ENCODE data around the gene MYH14.

MYH14 gene

GRCh38 chr19:50203281-50204080 is at the start of gene MYH14:
Gene MYH14, plus strand, starts transcription at chr19:50203622. Its CDS starts 6,744 bp downstream, at chr19:50210366.
- DNase-seq, result no peak

GRCh38 chr19:50154529-50154928 is 48.9 kb upstream of the MYH14 start:
- DNase-seq, result no peak

GRCh38 chr19:50155520-50156109 is 47.8 kb upstream of the MYH14 start:
- DNase-seq, result no peak

- no peak for DNase-seq
Measured at GRCh38 chr19:50158577-50158976, 44.8 kb upstream of the MYH14 start.

GRCh38 chr19:50159078-50159477 is 44.3 kb upstream of the MYH14 start:
- DNase-seq, result no peak

GRCh38 chr19:50162988-50163387 is 40.4 kb upstream of the MYH14 start, which contains the start of gene IZUMO2:
Gene IZUMO2, minus strand, starts transcription at chr19:50163281. Its CDS starts 87 bp downstream, at chr19:50163194.
- no peak for DNase-seq

GRCh38 chr19:50167314-50167721 is 36.1 kb upstream of the MYH14 start:
- no peak for DNase-seq

GRCh38 chr19:50171752-50172151 is 31.7 kb upstream of the MYH14 start:
- DNase-seq, result no peak

- DNase-seq, result no peak
Measured at GRCh38 chr19:50172726-50173125, 30.7 kb upstream of the MYH14 start.

GRCh38 chr19:50173127-50173526 is 30.3 kb upstream of the MYH14 start:
- no peak for DNase-seq

GRCh38 chr19:50174100-50174793 is 29.2 kb upstream of the MYH14 start:
- DNase-seq, result no peak

- DNase-seq, result no peak
Measured at GRCh38 chr19:50175924-50176323, 27.5 kb upstream of the MYH14 start.

- no peak for DNase-seq
Measured at GRCh38 chr19:50176775-50177174, 26.6 kb upstream of the MYH14 start.

GRCh38 chr19:50178320-50178719 is 25.1 kb upstream of the MYH14 start:
- DNase-seq, result no peak

- DNase-seq, result no peak
Measured at GRCh38 chr19:50178859-50179537, 24.4 kb upstream of the MYH14 start.

GRCh38 chr19:50181121-50181520 is 22.3 kb upstream of the MYH14 start:
- DNase-seq, result no peak

GRCh38 chr19:50184196-50184595 is 19.2 kb upstream of the MYH14 start:
- DNase-seq, result no peak

- DNase-seq, result no peak
Measured at GRCh38 chr19:50187937-50188336, 15.5 kb upstream of the MYH14 start.

GRCh38 chr19:50189331-50189730 is 14.1 kb upstream of the MYH14 start:
- no peak for DNase-seq

- DNase-seq, result no peak
Measured at GRCh38 chr19:50190439-50190891, 13.0 kb upstream of the MYH14 start.

- DNase-seq, result no peak
Measured at GRCh38 chr19:50191216-50191615, 12.2 kb upstream of the MYH14 start.

GRCh38 chr19:50192463-50193211 is 10.8 kb upstream of the MYH14 start:
- DNase-seq, result no peak

All from fibroblast of skin of right quadriceps (primary cell).